Gastrocnemius medialis (tissue), 4 donors: ENCODE measurements around the gene HAAO. TPM values are rescaled to one million over a fixed set of nuclear protein-coding genes. Genes with fewer than 3 reads are reported as not detected.

Source experiments
- ATAC-seq, 2 donors: fragments of 150-250 bp; one replicate each; pipeline ENCODE4 v1.9.1; 2016
- DNase-seq, 2 donors: peaks; one replicate each; pipeline ENCODE4 v3.0.0-alpha.2; 2019
- H3K27ac ChIP-seq, 4 donors: fragments of 200-600 bp; sonication (generic); 1 replicate in 1 of 4; 2 replicates in 3 of 4; pipeline ENCODE4 v1.5.1; 2016 to 2018; ENCODE audit warnings: mild to moderate bottlenecking in 2 of 4, moderate library complexity in 1 of 4
- H3K27me3 ChIP-seq, 3 donors: fragments of 200-600 bp; sonication (generic) in 2 of 3; 1 replicate in 1 of 3; 2 replicates in 2 of 3; pipeline versions ENCODE4 v1.5.1 to v1.6.0; 2016 to 2019; ENCODE audit warnings: mild to moderate bottlenecking in 1 of 3, moderate library complexity in 1 of 3
- H3K36me3 ChIP-seq, 2 donors: fragments of 200-600 bp; sonication (generic) in 1 of 2; one replicate each; pipeline ENCODE4 v1.5.1; 2017 to 2018
- H3K4me1 ChIP-seq, 2 donors: fragments of 200-600 bp; sonication (generic) in 1 of 2; one replicate each; pipeline ENCODE4 v1.5.1; 2016 to 2017; ENCODE audit warnings: mild to moderate bottlenecking in 2 of 2
- H3K4me3 ChIP-seq, 4 donors: fragments of 200-600 bp; sonication (generic) in 3 of 4; 1 replicate in 1 of 4; 2 replicates in 3 of 4; pipeline ENCODE4 v1.5.1; 2016 to 2019; ENCODE audit warnings: mild to moderate bottlenecking in 2 of 4
- H3K9me3 ChIP-seq, 3 donors: fragments of 200-600 bp; sonication (generic) in 2 of 3; 1 replicate in 1 of 3; 2 replicates in 2 of 3; pipeline ENCODE4 v1.5.1; 2016 to 2019
- CTCF ChIP-seq, 5 experiments: fragments of 450-650 bp in 3 of 5; fragments of 200-600 bp in 2 of 5; sonication (generic) in 2 of 5; IDR thresholded peaks in 4 of 5; conservative IDR thresholded peaks in 1 of 5; 1 replicate in 4 of 5; 2 replicates in 1 of 5; pipeline ENCODE4 v1.5.1; 2016 to 2019; ENCODE audit warnings: antibody characterized with exemption in 5 of 5, mild to moderate bottlenecking in 3 of 5, moderate library complexity in 3 of 5
- POLR2A ChIP-seq, 2 donors: fragments of 450-650 bp; IDR thresholded peaks; one replicate each; pipeline ENCODE4 v1.6.1; 2017; ENCODE audit warnings: antibody characterized with exemption in 2 of 2, mild to moderate bottlenecking in 2 of 2, moderate library complexity in 2 of 2
- in situ Hi-C, 4 donors: fragments of 200-750 bp; cut with MboI; loops; one replicate each; pipeline versions ENCODE4 v1.15.0 to v1.8.0; 2017; ENCODE audit warnings: low sequenced_read_pairs in 4 of 4
- intact Hi-C: fragments of 100-400 bp; cut with DNase I; formaldehyde crosslinking; loops from one replicate; pipeline ENCODE4 v1.15.1; 2023; ENCODE audit warnings: low total_unique reads
- total RNA-seq, 4 donors: library from RNA; depleted of rRNA; stranded (reverse); fragments of >200 nt; gene quantifications; one replicate each; pipeline versions ENCODE4 v1.1.0 to v1.2.3, GENCODE V29; 2016

HAAO gene
- total RNA-seq, 4 donors from 2014 or later, result 0.53 to 2.5 (median 2.1) TPM

GRCh38 chr2:42799881-42800280 lies 7.5 kb upstream of the HAAO start:
- Histone ChIP-seq H3K27me3 (no peaks in the 10 kb centered on the region), H3K27ac (no peak overlapping the region), H3K4me1 (peaks cover 14 to 16% of the 10 kb centered on the region in 2 donors), H3K36me3 (no peaks in the 10 kb centered on the region), H3K4me3 (no peak overlapping the region), H3K9me3 (no peaks in the 10 kb centered on the region)
- intact Hi-C loops (loop anchor here (5.0 kb wide), 1 partner anchor 1777 kb away; no protein-coding TSS in a partner anchor), in situ Hi-C loops (loop anchor here in 1 of 4 donors (25.0 kb wide), 1 partner anchor 438 kb away; the partner anchor contains the start of gene COX7A2L)
- DNase-seq (no peak), ATAC-seq (no peak)
- TF ChIP-seq CTCF (IDR thresholded peaks at IDR 0.05 in 4 of 5, conservative IDR thresholded peaks at IDR 0.05 in 1 of 5), result no peak
- no peak for TF ChIP-seq POLR2A (IDR thresholded peaks at IDR 0.05)

DNA sequence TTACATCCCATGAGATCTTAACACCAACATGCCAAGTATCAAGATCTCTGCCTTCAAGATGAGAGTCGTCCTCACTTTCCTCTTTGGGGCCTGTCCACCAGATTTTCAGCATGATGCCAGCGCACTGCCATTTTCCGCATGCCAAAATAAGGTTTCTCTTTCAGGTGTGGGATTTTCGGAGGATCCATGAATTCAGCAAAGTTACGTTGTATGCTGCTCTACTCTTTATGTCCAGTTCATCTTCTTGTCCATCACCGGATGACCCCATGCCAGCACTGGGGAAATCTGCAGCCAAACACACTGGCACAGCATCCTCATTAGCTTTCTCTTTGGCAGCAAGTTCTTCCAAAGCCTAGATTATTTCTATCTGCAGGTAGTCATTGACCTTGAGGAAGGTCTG lies 4.9 kb upstream of the HAAO start:
- no peaks in the 10 kb centered on the region for H3K36me3 ChIP-seq
- H3K27me3 ChIP-seq, result peaks cover 0 to 8% (median 4%) of the 10 kb centered on the region in 3 donors
- no peaks in the 10 kb centered on the region for H3K9me3 ChIP-seq
- no peak overlapping the region for H3K4me3 ChIP-seq
- ATAC-seq (no peak), DNase-seq (no peak)
- TF ChIP-seq CTCF (IDR thresholded peaks at IDR 0.05 in 4 of 5, conservative IDR thresholded peaks at IDR 0.05 in 1 of 5), result no peak
- no peak for TF ChIP-seq POLR2A (IDR thresholded peaks at IDR 0.05)
- H3K27ac ChIP-seq, result no peak overlapping the region
- intact Hi-C loops, result no loop called here
- peaks cover 4 to 13% of the 10 kb centered on the region in 2 donors for H3K4me1 ChIP-seq
- in situ Hi-C loops, result no loop called here

- Histone ChIP-seq H3K4me3 (no peak overlapping the region), H3K27ac (peak overlapping the region in 1 of 4 donors; percentile 3), H3K27me3 (peaks cover 0 to 15% (median 8%) of the 10 kb centered on the region in 3 donors), H3K36me3 (no peaks in the 10 kb centered on the region), H3K9me3 (no peaks in the 10 kb centered on the region), H3K4me1 (peaks cover 4 to 12% of the 10 kb centered on the region in 2 donors)
- TF ChIP-seq POLR2A (IDR thresholded peaks at IDR 0.05) (no peak), CTCF (IDR thresholded peaks at IDR 0.05 in 4 of 5, conservative IDR thresholded peaks at IDR 0.05 in 1 of 5) (no peak)
- no peak for DNase-seq
- ATAC-seq, result no peak
- in situ Hi-C loops (no loop called here), intact Hi-C loops (no loop called here)
Measured at GRCh38 chr2:42796427-42797248, 4.3 kb upstream of the HAAO start.

DNA sequence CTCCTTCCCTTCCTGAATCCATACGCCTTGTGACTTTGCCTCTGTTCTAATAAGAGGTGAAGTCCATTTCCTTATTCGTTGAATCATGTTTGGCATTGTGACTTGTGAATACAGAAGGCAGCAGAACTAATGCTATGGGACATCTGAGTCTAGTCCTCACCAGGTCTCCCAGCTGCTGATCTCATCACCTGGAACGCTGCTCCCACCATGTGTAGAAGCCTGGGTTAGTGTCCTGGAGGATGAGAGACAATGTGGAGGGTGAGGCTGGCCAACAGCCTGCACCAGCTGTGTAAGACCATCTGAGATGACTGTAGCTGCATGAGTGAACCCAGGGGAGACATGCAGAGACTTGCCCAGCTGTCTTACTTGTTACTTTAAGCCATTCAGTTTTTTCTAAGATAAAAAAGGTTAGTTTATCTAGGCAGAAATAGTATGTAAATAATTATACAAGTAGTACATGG lies 3.5 kb upstream of the HAAO start:
- peaks cover 3 to 22% (median 15%) of the 10 kb centered on the region in 3 donors for H3K27me3 ChIP-seq
- in situ Hi-C loops (no loop called here), intact Hi-C loops (no loop called here)
- no peak for DNase-seq
- TF ChIP-seq CTCF (IDR thresholded peaks at IDR 0.05 in 4 of 5, conservative IDR thresholded peaks at IDR 0.05 in 1 of 5) (no peak), POLR2A (IDR thresholded peaks at IDR 0.05) (no peak)
- no peaks in the 10 kb centered on the region for H3K36me3 ChIP-seq
- H3K27ac ChIP-seq, result peak overlapping the region in 1 of 4 donors; percentile 3
- ATAC-seq, result no peak
- no peak overlapping the region for H3K4me3 ChIP-seq
- no peaks in the 10 kb centered on the region for H3K9me3 ChIP-seq
- H3K4me1 ChIP-seq, result peaks cover 6 to 7% of the 10 kb centered on the region in 2 donors
